ENCODE results near the gene ATXN1.

Gene ATXN1

GRCh38 chr6:16336911-16337294, 424.4 kb downstream of the ATXN1 start:
- Histone ChIP-seq H3K4me1 (ENCODE audit: low read depth, poor library complexity, severe bottlenecking) (peaks cover 21% of the 10 kb centered on the region), H3K79me2 (ENCODE audit: insufficient read depth, low read depth) (no peaks in the 10 kb centered on the region), H2AFZ (ENCODE audit: low read depth) (no peak overlapping the region), H3K9ac (no peak overlapping the region), H4K20me1 (ENCODE audit: insufficient read depth) (no peaks in the 10 kb centered on the region), H3K4me2 (no peak overlapping the region), H3K27me3 (ENCODE audit: insufficient read depth, low read depth) (no peaks in the 10 kb centered on the region), H3K36me3 (ENCODE audit: insufficient read depth) (no peaks in the 10 kb centered on the region), H3K27ac (no peak overlapping the region), H3K4me3 (IDR thresholded peaks at IDR 0.05; ENCODE audit: insufficient read depth, low read depth, low read length) (no peak overlapping the region)
- TF ChIP-seq CTCF (conservative IDR thresholded peaks at IDR 0.05; ENCODE audit: low read depth, low read length), result no peak

GRCh38 chr6:16336056-16336818, 425.0 kb downstream of the ATXN1 start:
- Histone ChIP-seq H3K36me3 (ENCODE audit: insufficient read depth) (no peaks in the 10 kb centered on the region), H3K79me2 (ENCODE audit: insufficient read depth, low read depth) (no peaks in the 10 kb centered on the region), H3K4me3 (IDR thresholded peaks at IDR 0.05; ENCODE audit: insufficient read depth, low read depth, low read length) (no peak overlapping the region), H3K9ac (no peak overlapping the region), H2AFZ (ENCODE audit: low read depth) (no peak overlapping the region), H4K20me1 (ENCODE audit: insufficient read depth) (no peaks in the 10 kb centered on the region), H3K27me3 (ENCODE audit: insufficient read depth, low read depth) (no peaks in the 10 kb centered on the region), H3K4me1 (ENCODE audit: low read depth, poor library complexity, severe bottlenecking) (peaks cover 28% of the 10 kb centered on the region), H3K4me2 (no peak overlapping the region), H3K27ac (no peak overlapping the region)
- no peak for TF ChIP-seq CTCF (conservative IDR thresholded peaks at IDR 0.05; ENCODE audit: low read depth, low read length)

- Histone ChIP-seq H3K27me3 (ENCODE audit: insufficient read depth, low read depth) (no peaks in the 10 kb centered on the region), H3K4me1 (ENCODE audit: low read depth, poor library complexity, severe bottlenecking) (peaks cover 32% of the 10 kb centered on the region), H3K4me2 (no peak overlapping the region), H4K20me1 (ENCODE audit: insufficient read depth) (no peaks in the 10 kb centered on the region), H2AFZ (ENCODE audit: low read depth) (no peak overlapping the region), H3K9ac (no peak overlapping the region), H3K36me3 (ENCODE audit: insufficient read depth) (no peaks in the 10 kb centered on the region), H3K27ac (no peak overlapping the region), H3K79me2 (ENCODE audit: insufficient read depth, low read depth) (no peaks in the 10 kb centered on the region), H3K4me3 (IDR thresholded peaks at IDR 0.05; ENCODE audit: insufficient read depth, low read depth, low read length) (no peak overlapping the region)
- TF ChIP-seq CTCF (conservative IDR thresholded peaks at IDR 0.05; ENCODE audit: low read depth, low read length), result no peak
Measured at GRCh38 chr6:16335176-16335575, 426.1 kb downstream of the ATXN1 start.

DNA sequence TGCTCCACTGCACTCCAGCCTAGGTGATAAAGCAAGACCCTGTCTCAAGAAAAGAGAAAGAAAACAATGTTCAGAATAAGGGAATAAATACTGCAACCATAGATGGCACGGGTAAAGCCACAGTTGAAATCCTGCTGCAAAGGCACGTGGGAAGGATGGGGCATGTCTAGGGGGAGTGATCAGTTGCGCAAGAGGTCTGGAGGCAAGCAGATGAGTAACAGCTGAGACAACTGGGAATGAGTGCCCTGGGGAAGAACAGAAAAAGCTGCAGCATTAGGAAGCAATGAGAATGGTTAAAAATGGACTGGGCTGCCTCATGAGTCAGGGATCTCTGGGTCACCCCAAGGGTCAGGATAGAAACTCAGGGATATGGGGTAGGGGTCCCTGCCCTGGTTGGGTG, 426.6 kb downstream of the ATXN1 start:
- Histone ChIP-seq H3K36me3 (ENCODE audit: insufficient read depth) (no peaks in the 10 kb centered on the region), H3K9ac (no peak overlapping the region)

More for the DNA sequence above, 426.6 kb downstream of the ATXN1 start:
- Histone ChIP-seq H3K27ac (no peak overlapping the region), H3K4me2 (no peak overlapping the region), H2AFZ (ENCODE audit: low read depth) (no peak overlapping the region), H3K4me3 (IDR thresholded peaks at IDR 0.05; ENCODE audit: insufficient read depth, low read depth, low read length) (no peak overlapping the region), H3K4me1 (ENCODE audit: low read depth, poor library complexity, severe bottlenecking) (peaks cover 32% of the 10 kb centered on the region), H4K20me1 (ENCODE audit: insufficient read depth) (no peaks in the 10 kb centered on the region), H3K27me3 (ENCODE audit: insufficient read depth, low read depth) (no peaks in the 10 kb centered on the region), H3K79me2 (ENCODE audit: insufficient read depth, low read depth) (no peaks in the 10 kb centered on the region)
- TF ChIP-seq CTCF (conservative IDR thresholded peaks at IDR 0.05; ENCODE audit: low read depth, low read length), result no peak

Data from KMS-11 (cell line).